Endothelial cell of umbilical vein (primary cell): ENCODE data around the gene SKIL. TPM values are rescaled to one million over a fixed set of nuclear protein-coding genes. Genes with fewer than 3 reads are reported as not detected.

Experiments used
- BruUV-seq: library from RNA; stranded (reverse); fragments of 400-500 nt; replicated peaks from 2 replicates; lab custom pipeline; 2021; lab: Mats Ljungman, UMichigan
- CTCF ChIA-PET: fragments of 300-600, 350-600 bp; sonication (Branson Sonifier 250); formaldehyde crosslinking; loops from one replicate; lab custom pipeline; 2021; ENCODE audit warnings: antibody characterized with exemption, inconsistent platforms; lab: Charles Lee
- POLR2A ChIA-PET: fragments of 300-600, 350-600 bp; sonication (Branson Sonifier 250); formaldehyde crosslinking; loops from one replicate; lab custom pipeline; 2021; ENCODE audit warnings: antibody characterized with exemption, inconsistent platforms; lab: Charles Lee
- DNase-seq: peaks from one replicate; pipeline ENCODE4 v3.0.0-alpha.2; 2011; ENCODE audit warnings: low read depth, low spot score
- FAIRE-seq: peaks from 2 replicates; lab custom pipeline; 2011; peaks lifted over from hg19 to GRCh38; lab: Jason Lieb, UNC
- H2AFZ ChIP-seq: 2 replicates; pipeline ENCODE4 v1.6.0; 2012; ENCODE audit warnings: low read depth, low read length, control low read depth, inconsistent platforms
- H3K27ac ChIP-seq: 2 replicates; pipeline ENCODE4 v1.5.1; 2011; ENCODE audit warnings: low read depth, mild to moderate bottlenecking, control low read depth, low read length, moderate library complexity; ENCODE audit not compliant: insufficient read depth
- H3K27me3 ChIP-seq, 2 experiments: 2 replicates each; pipeline versions ENCODE4 v1.6.0 to v1.6.1; 2011; ENCODE audit warnings: low read length in 2 of 2, mixed read lengths in 1 of 2; ENCODE audit not compliant: control insufficient read depth in 2 of 2, insufficient read depth in 2 of 2
- H3K36me3 ChIP-seq, 2 experiments: 2 replicates in 1 of 2; 3 replicates in 1 of 2; pipeline ENCODE4 v1.5.1; 2011; ENCODE audit warnings: low read length in 2 of 2, mild to moderate bottlenecking in 1 of 2, moderate library complexity in 1 of 2; ENCODE audit not compliant: control insufficient read depth in 2 of 2, insufficient read depth in 2 of 2; ENCODE audit errors: extremely low read depth in 1 of 2
- H3K4me1 ChIP-seq: 3 replicates; pipeline ENCODE4 v1.5.1; 2011; ENCODE audit warnings: mild to moderate bottlenecking, low read length; ENCODE audit not compliant: control insufficient read depth, insufficient read depth; ENCODE audit errors: extremely low read depth
- H3K4me2 ChIP-seq: 2 replicates; pipeline ENCODE4 v1.6.1; 2011; ENCODE audit warnings: low read length, control low read depth, mixed read lengths; ENCODE audit not compliant: insufficient read depth
- H3K4me3 ChIP-seq, 3 experiments: fragments of 200-600 bp in 1 of 3; sonication (generic), shearing (Covaris generic) in 1 of 3; replicated peaks in 1 of 3; 2 replicates each; pipeline ENCODE4 v1.5.1; 2011 to 2016; ENCODE audit warnings: control low read depth in 3 of 3, low read length in 3 of 3, mild to moderate bottlenecking in 2 of 3, inconsistent platforms in 1 of 3, low read depth in 1 of 3, moderate library complexity in 1 of 3; ENCODE audit not compliant: insufficient read depth in 1 of 3
- H3K79me2 ChIP-seq: 2 replicates; pipeline ENCODE4 v1.6.0; 2012; ENCODE audit warnings: low read length, inconsistent platforms; ENCODE audit not compliant: control insufficient read depth, insufficient read depth
- H3K9ac ChIP-seq: replicated peaks from 2 replicates; pipeline ENCODE3; 2011; ENCODE audit warnings: low read length, control low read depth; ENCODE audit not compliant: insufficient read depth; ENCODE audit errors: extremely low read depth
- H3K9me1 ChIP-seq: replicated peaks from 3 replicates; pipeline ENCODE4 v1.6.0; 2011; ENCODE audit warnings: mild to moderate bottlenecking, low read length; ENCODE audit not compliant: control insufficient read depth, insufficient read depth; ENCODE audit errors: extremely low read depth
- H3K9me3 ChIP-seq: replicated peaks from 2 replicates; pipeline ENCODE4 v1.5.1; 2012; ENCODE audit warnings: low read length, inconsistent platforms; ENCODE audit not compliant: control insufficient read depth, insufficient read depth
- H4K20me1 ChIP-seq: replicated peaks from 2 replicates; pipeline ENCODE3; 2011; ENCODE audit warnings: mild to moderate bottlenecking, low read length; ENCODE audit not compliant: control insufficient read depth, insufficient read depth; ENCODE audit errors: extremely low read depth
- EZH2 ChIP-seq: IDR thresholded peaks from 2 replicates; pipeline ENCODE4 v1.6.1; 2012; ENCODE audit warnings: borderline replicate concordance, low read depth, mild to moderate bottlenecking, moderate library complexity, low read length, inconsistent platforms; ENCODE audit not compliant: severe bottlenecking
- FOS ChIP-seq: IDR thresholded peaks from 2 replicates; pipeline ENCODE4 v1.6.1; 2011; ENCODE audit warnings: mild to moderate bottlenecking, low read length, moderate library complexity, borderline replicate concordance; ENCODE audit not compliant: insufficient read depth
- GATA2 ChIP-seq: IDR thresholded peaks from 2 replicates; pipeline ENCODE4 v1.7.0; 2011; ENCODE audit warnings: low read depth, mild to moderate bottlenecking, moderate library complexity, mixed read lengths, low read length; ENCODE audit not compliant: insufficient read length, insufficient read depth
- JUN ChIP-seq: IDR thresholded peaks from 2 replicates; pipeline ENCODE4 v1.6.1; 2011; ENCODE audit warnings: borderline replicate concordance, low read depth; ENCODE audit not compliant: insufficient read length, insufficient read depth
- MYC ChIP-seq: IDR thresholded peaks from one replicate; pipeline ENCODE4 v1.6.1; 2011; ENCODE audit warnings: mild to moderate bottlenecking, low read depth, low read length
- POLR2A ChIP-seq: IDR thresholded peaks from 2 replicates; pipeline ENCODE4 v1.6.1; 2012; ENCODE audit warnings: low read depth, mild to moderate bottlenecking, control low read depth, low read length
- POLR2AphosphoS5 ChIP-seq: IDR thresholded peaks from 2 replicates; pipeline ENCODE4 v1.6.1; 2012; ENCODE audit warnings: low read depth, mild to moderate bottlenecking, control low read depth, low read length, moderate library complexity; ENCODE audit not compliant: insufficient read depth
- dilution Hi-C: fragments of 300-500 bp; cut with MboI; formaldehyde crosslinking; loops from one replicate; pipeline ENCODE4 v1.15.0; 2019; ENCODE audit warnings: low sequenced_read_pairs; ENCODE audit not compliant: extremely low pct_ligation_motif_present
- intact Hi-C: fragments of 100-400 bp; cut with micrococcal nuclease; formaldehyde crosslinking; loops from one replicate; pipeline ENCODE4 v1.10.0; 2022
- polyA plus RNA-seq, 4 experiments: library from polyadenylated mRNA; depleted of rRNA in 3 of 4; stranded (reverse) in 3 of 4; unstranded in 1 of 4; fragments of >200 nt; gene quantifications; 2 replicates each; pipeline versions ENCODE4 v1.2.1 to v1.2.3, GENCODE V29; 2011 to 2012; ENCODE audit warnings: missing spikeins in 1 of 4
- total RNA-seq: library from RNA; stranded (reverse); gene quantifications from 2 replicates; pipeline ENCODE4 v1.2.3, GENCODE V29; 2021
- TF ChIP-seq, protein P1 (sequence below), 2 donors: IDR thresholded peaks; 1 replicate in 1 of 2; 2 replicates in 1 of 2; pipeline ENCODE4 v1.5.1; 2011; ENCODE audit warnings: low read length in 2 of 2, mild to moderate bottlenecking in 2 of 2, moderate library complexity in 2 of 2, control low read depth in 1 of 2, inconsistent platforms in 1 of 2, low read depth in 1 of 2; ENCODE audit not compliant: insufficient read depth in 1 of 2; ENCODE audit errors: extremely low read depth in 1 of 2
- TF ChIP-seq, protein P2 (sequence below): IDR thresholded peaks from 2 replicates; pipeline ENCODE4 v1.6.1; 2011; ENCODE audit not compliant: insufficient read depth, insufficient read length

SKIL gene
- total and polyA plus RNA-seq, 2 donors (not counting 3 experiments of a cell fraction or from before 2014, with no cell fraction given): 18.4 to 135 TPM

DNA sequence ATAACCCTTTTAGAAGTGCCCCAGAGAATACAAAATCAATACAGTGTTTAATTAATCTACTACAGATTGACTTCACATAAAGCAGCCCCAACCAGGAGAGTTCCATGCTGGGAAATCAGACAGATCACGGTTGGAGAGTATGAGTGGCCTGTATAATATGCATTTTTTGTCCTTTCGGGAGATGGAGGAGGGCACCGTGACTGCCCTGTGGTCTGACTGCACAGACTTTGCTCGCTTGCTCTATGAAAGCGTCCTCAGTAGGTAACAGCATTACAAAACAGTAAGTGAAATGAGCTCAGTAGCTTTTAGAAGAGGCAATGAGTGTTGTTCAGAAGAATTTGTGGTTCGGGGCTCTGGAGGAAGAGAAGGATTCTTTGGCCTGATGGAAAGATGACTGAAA is 34.2 kb upstream of the SKIL start:
- no peak overlapping the region for H2AFZ ChIP-seq
- no peaks in the 10 kb centered on the region for H3K9me1 ChIP-seq
- no peak for TF ChIP-seq FOS
- TF ChIP-seq POLR2A: no peak
- FAIRE-seq (no peak), DNase-seq (no peak)
- no peaks in the 10 kb centered on the region for H3K9me3 ChIP-seq
- no peak overlapping the region for H3K4me2 ChIP-seq
- peaks cover 14% of the 10 kb centered on the region for H3K4me1 ChIP-seq
- no peak overlapping the region for H3K27ac ChIP-seq
- H3K36me3 ChIP-seq: no peaks in the 10 kb centered on the region
- BruUV-seq: no TSS peak
- H3K4me3 ChIP-seq: no peak overlapping the region
- dilution Hi-C loops: no loop called here
- H3K27me3 ChIP-seq: no peaks in the 10 kb centered on the region
- no peaks in the 10 kb centered on the region for H4K20me1 ChIP-seq
- no peak overlapping the region for H3K9ac ChIP-seq
- POLR2A ChIA-PET: interaction anchor here (0.7 kb wide), 1 partner anchor 34 kb away, joined by 4 read pairs; no protein-coding TSS in a partner anchor
- H3K79me2 ChIP-seq: no peaks in the 10 kb centered on the region
- intact Hi-C loops: no loop called here
- CTCF ChIA-PET: interaction anchor here (0.7 kb wide), 1 partner anchor 477 kb away, joined by 3 read pairs; no protein-coding TSS in a partner anchor

DNA sequence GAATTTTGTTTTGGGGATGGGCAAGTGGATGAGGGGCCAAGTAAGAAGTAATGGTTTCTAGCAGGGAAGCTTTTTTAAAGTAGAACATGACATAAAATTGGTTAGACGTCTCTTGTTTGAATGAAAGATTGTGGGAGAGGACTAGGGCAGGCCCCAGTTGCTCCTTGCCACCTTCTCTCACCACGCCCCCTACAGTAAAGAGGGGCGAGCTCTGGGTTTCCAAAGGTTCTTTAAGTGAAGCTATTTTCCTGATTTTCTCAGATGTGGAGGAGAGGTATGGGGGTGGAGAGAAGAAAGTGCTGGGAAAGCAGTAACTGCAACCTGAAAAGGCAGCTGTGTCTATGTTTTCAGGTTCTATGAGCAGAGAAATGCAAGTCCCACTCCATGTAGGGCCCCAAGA is 32.6 kb upstream of the SKIL start:
- DNase-seq: no peak
- Histone ChIP-seq H3K4me1 (peaks cover 14% of the 10 kb centered on the region), H3K9ac (no peak overlapping the region), H3K4me3 (no peak overlapping the region), H3K4me2 (no peak overlapping the region), H3K27ac (no peak overlapping the region), H4K20me1 (no peaks in the 10 kb centered on the region), H3K36me3 (no peaks in the 10 kb centered on the region), H2AFZ (no peak overlapping the region), H3K9me1 (no peaks in the 10 kb centered on the region), H3K9me3 (no peaks in the 10 kb centered on the region), H3K79me2 (no peaks in the 10 kb centered on the region), H3K27me3 (no peaks in the 10 kb centered on the region)
- TF ChIP-seq, protein P1, sequence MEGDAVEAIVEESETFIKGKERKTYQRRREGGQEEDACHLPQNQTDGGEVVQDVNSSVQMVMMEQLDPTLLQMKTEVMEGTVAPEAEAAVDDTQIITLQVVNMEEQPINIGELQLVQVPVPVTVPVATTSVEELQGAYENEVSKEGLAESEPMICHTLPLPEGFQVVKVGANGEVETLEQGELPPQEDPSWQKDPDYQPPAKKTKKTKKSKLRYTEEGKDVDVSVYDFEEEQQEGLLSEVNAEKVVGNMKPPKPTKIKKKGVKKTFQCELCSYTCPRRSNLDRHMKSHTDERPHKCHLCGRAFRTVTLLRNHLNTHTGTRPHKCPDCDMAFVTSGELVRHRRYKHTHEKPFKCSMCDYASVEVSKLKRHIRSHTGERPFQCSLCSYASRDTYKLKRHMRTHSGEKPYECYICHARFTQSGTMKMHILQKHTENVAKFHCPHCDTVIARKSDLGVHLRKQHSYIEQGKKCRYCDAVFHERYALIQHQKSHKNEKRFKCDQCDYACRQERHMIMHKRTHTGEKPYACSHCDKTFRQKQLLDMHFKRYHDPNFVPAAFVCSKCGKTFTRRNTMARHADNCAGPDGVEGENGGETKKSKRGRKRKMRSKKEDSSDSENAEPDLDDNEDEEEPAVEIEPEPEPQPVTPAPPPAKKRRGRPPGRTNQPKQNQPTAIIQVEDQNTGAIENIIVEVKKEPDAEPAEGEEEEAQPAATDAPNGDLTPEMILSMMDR (IDR thresholded peaks at IDR 0.05; ENCODE audit: extremely low read depth in 1 of 2, insufficient read depth in 1 of 2, low read depth in 1 of 2, low read length in 2 of 2): no peak
- TF ChIP-seq GATA2: no peak
- TF ChIP-seq POLR2AphosphoS5: no peak
- TF ChIP-seq, protein P2, sequence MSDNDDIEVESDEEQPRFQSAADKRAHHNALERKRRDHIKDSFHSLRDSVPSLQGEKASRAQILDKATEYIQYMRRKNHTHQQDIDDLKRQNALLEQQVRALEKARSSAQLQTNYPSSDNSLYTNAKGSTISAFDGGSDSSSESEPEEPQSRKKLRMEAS: no peak
- TF ChIP-seq JUN: no peak
- TF ChIP-seq FOS: no peak
- no peak for TF ChIP-seq POLR2A
- TF ChIP-seq EZH2: no peak
- no peak for TF ChIP-seq MYC
- no peak for FAIRE-seq
- dilution Hi-C loops: no loop called here
- intact Hi-C loops: no loop called here
- POLR2A ChIA-PET: no interaction called here
- CTCF ChIA-PET: interaction anchor here (0.8 to 1.7 kb wide), 6 partner anchors 15 to 89 kb away, joined by 3 to 6 read pairs (median 4); partner anchors contain the start of gene SKIL
- no TSS peak for BruUV-seq
